Epithelial cell of esophagus (primary cell): ENCODE results near the gene MACROD2.

Experiments
- DNase-seq: peaks from one replicate; pipeline ENCODE4 v3.0.0; 2010; ENCODE audit warnings: low read depth
- H3K4me3 ChIP-seq: 2 replicates; pipeline ENCODE4 v1.5.1; 2011; ENCODE audit warnings: mild to moderate bottlenecking, low read length, control low read depth
- TF ChIP-seq, protein P1 (sequence below): IDR thresholded peaks from 2 replicates; pipeline ENCODE4 v1.5.1; 2011; ENCODE audit warnings: low read depth, mild to moderate bottlenecking, low read length, control low read depth, inconsistent platforms; ENCODE audit not compliant: insufficient read depth; ENCODE audit errors: missing control alignments

Gene MACROD2

DNA sequence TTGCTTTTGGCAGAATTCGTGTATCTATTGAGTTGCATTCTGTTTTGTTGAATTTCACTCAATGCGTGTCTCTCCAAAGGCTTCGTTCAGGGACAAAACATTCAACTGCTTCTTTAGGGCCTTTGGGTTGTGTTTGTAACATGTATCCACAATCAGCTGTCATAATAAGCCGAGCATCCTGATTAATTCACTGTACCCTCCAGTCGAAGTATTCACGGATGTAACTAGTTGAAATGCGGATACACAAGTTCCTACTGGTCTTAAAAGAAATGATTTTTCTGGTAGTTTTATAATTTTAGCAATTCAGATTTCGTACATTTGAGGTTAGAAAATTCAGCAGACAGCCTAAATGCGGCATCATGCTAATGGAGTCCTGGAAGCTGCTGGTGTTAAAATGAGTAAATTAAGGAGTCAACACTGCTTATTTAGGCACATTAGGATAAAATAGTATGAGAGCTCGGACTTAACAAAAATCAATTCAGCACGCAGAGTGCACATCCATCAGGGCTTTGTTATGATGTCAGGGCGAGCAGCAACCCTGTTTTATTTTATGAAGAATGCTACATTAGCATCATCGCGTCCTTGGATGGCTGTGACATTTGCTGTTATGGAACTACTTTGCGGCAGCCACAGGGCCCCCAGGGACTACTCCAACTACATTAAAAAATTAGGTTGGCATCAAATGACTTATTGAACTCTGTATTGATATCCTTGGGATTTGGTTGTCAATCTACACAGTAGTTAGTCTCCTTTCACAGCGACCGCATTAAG, 831.4 kb downstream of the MACROD2 start:
- TF ChIP-seq, protein P1, sequence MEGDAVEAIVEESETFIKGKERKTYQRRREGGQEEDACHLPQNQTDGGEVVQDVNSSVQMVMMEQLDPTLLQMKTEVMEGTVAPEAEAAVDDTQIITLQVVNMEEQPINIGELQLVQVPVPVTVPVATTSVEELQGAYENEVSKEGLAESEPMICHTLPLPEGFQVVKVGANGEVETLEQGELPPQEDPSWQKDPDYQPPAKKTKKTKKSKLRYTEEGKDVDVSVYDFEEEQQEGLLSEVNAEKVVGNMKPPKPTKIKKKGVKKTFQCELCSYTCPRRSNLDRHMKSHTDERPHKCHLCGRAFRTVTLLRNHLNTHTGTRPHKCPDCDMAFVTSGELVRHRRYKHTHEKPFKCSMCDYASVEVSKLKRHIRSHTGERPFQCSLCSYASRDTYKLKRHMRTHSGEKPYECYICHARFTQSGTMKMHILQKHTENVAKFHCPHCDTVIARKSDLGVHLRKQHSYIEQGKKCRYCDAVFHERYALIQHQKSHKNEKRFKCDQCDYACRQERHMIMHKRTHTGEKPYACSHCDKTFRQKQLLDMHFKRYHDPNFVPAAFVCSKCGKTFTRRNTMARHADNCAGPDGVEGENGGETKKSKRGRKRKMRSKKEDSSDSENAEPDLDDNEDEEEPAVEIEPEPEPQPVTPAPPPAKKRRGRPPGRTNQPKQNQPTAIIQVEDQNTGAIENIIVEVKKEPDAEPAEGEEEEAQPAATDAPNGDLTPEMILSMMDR, result no peak
- no peak for DNase-seq
- no peak overlapping the region for H3K4me3 ChIP-seq

DNA sequence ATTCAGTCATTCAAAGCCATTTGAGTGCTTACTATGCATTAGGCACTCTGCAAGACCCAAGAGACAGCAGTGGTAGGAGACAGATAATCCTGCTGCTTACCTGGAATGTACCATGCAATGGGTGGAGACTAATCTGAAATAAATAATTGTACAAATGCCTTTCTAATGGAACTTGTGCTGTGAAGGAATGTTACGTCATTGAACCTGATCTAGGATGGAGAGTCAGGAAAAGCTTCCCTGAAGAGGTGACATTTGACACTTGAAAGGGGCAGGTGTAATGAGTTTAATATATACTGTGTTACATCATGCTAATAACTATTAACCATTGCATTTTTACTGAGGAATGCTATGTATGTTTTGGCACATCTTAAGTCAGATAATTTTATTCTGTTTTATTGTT, 833.1 kb downstream of the MACROD2 start:
- TF ChIP-seq, protein P1, result no peak
- DNase-seq, result no peak
- H3K4me3 ChIP-seq, result no peak overlapping the region

DNA sequence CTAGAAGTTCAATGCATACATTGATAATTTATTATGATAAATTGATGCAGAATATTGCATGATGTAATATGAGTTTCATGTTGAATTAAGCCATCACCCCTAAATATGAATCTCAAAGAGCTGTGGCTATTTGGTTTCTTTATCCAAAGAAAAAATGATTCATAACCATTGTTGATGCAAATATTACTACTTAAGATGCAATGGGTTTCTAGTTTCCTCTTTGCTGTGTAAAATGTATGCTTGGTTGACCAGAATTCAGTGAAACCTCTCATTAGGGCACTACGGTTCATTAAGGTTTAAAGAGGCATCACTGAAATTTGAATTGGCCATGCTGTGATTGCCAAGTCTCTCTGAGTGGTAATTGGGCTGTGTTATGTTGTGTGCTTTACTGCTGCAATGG, 834.6 kb downstream of the MACROD2 start:
- TF ChIP-seq, protein P1, result no peak
- no peak overlapping the region for H3K4me3 ChIP-seq
- DNase-seq, result no peak

DNA sequence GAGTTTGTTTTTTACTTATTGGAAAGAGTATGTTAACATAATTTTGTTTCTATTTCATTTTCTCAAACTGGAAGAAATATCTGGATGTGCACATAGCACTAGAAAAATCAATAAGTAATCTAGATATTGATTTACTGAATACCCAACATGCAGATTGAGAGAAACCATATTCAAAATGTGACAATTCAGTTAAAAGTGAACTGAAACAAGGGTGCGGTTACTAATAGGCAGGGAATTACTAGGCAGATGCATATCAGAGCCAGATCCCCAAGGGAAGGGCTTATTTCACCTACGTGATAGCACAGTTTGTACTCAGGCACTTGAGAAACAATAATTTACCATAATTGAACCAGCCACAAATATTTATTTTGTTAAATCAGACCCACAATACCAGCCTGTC, 835.1 kb downstream of the MACROD2 start:
- TF ChIP-seq, protein P1, result no peak
- H3K4me3 ChIP-seq, result no peak overlapping the region
- DNase-seq, result no peak

DNA sequence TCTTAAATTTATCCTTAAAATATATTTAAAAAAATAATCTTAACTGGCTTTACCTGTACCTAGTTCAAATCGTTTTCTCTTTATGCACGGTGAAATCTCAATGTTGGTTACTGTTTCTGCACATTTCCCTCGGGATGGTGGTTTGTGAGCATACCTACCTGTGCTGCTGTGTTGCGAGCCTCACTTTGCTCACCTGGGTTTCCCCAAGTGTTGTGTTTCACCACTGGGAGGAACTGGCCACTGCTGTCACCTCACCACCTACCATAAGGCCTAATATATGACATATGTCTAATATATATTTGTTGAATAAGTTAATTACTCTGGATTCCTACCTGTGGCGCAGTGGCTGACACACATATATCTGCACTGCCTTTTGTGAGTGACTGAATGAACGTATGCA, 835.6 kb downstream of the MACROD2 start:
- TF ChIP-seq, protein P1, result no peak
- no peak for DNase-seq
- H3K4me3 ChIP-seq, result no peak overlapping the region

DNA sequence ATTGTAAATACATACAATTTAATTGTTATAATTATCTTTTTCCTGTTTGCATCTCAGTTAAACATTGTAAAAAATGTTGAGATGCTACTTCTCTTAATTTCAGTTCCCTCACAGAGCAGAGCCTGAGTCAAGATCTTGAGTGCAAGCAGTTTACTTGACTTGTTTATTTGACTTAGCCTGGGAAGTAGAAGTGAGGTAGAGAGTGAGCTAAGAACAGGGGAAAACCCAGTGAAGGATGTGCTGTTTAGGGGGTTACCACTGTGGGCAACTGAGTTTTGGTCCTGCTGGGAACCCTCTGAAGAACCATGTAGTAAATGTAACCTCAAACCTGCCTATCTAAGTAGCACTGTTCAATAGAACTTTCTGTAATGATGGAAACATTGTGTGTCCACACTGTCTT, 837.3 kb downstream of the MACROD2 start:
- TF ChIP-seq, protein P1, result no peak
- H3K4me3 ChIP-seq, result no peak overlapping the region
- no peak for DNase-seq

DNA sequence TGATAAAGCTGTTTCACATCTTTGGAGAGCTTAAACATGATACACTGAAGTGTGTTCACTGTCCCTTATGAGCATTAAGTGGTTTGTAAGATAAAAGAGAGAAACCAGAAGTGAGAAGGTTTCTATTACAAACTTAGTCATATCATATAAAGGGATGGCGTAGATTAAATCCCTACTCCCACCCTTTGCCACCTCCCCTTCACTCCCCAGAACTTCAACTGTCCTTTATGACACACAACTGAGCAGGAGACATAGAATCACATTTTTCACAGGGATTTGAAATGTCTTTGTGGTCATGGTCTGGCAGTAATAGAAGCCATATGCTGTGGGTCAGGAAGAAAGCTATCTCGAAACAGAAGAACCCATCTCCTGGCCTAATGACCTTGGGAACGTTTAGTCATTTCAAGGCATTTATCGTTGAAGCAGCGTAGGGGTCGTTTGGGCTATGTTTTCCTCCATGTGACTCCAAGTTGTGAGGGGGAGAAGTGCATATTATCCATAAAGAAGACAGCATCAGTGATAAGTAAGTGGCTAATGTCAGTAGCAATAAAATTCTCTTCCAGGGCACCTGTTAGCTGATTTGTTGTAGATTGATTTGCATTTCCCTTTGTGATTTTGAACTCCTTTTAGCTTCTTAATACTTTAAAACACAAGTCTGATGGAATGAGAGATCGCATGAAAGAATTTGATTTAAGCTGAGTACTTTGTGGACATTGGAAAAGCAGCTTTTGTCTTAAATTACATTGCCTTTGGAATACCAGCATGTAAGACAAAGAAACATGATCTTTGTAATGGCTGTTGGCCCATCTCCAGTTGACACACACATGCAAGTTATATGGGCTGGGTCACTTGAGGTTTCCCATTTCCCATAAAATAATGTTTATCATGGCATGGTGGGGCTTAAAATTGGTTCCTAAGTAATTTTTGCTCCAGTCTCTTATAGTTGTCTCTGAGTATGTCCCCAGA, 843.6 kb downstream of the MACROD2 start:
- no peak for DNase-seq
- no peak overlapping the region for H3K4me3 ChIP-seq
- TF ChIP-seq, protein P1, result no peak
